Myocyte (in vitro differentiated cells): ENCODE measurements around the gene AOAH. TPM values are rescaled to one million over a fixed set of nuclear protein-coding genes. Genes with fewer than 3 reads are reported as not detected.

Source experiments
- DNase-seq: peaks from one replicate; pipeline ENCODE4 v3.0.0-alpha.2; 2012; ENCODE audit warnings: low read depth
- total RNA-seq: library from RNA; depleted of rRNA; stranded (reverse); fragments of >200 nt; gene quantifications from 2 replicates; pipeline ENCODE4 v1.2.3, GENCODE V29; 2014

The AOAH gene
- total RNA-seq, 1 donor from 2014 or later = not detected

DNA sequence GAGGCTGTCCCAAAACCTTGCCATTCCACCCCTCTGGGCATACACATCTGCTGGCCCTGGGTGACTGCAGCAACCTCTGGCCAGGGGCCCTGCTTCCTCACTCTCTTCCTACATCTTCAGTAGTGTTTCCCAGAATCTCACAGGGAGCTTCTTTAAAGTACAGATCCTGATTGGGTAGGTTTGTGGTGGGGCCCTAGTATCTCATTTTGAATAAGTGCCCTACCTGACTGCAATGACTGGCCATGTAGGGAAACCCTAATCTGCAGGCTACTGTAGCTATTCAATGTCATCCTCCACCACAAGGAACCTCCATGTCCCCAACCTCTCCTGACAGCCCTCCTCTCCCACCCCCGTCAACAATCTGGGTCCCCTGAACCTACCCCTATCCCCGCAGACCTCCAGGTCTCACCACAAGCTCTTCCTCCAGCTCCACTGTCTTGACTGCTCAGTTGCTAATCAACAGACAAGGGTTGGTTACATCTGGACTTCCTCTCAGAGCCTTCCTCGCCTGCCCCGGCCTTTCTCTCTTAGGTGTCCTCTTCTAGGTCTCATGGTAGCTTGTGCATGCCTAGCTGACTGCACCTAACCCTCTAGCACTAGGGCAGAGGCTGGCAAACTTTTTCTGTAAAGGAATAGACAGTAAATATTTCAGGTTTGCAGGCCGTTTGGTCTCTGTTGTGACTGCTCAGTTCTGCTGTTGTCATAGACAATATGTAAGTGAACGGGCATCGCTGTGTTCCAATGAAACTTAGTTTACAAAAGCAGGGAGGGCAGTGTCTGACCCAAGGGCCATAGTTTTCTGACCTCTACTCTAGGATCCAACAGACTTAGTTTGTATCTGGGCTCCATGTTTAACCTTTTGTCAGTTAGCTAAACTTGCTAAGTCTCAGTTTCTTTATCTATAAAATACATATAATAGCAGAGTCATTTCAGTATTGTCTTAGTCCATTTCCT is 121.1 kb downstream of the AOAH start:
- no peak for DNase-seq

DNA sequence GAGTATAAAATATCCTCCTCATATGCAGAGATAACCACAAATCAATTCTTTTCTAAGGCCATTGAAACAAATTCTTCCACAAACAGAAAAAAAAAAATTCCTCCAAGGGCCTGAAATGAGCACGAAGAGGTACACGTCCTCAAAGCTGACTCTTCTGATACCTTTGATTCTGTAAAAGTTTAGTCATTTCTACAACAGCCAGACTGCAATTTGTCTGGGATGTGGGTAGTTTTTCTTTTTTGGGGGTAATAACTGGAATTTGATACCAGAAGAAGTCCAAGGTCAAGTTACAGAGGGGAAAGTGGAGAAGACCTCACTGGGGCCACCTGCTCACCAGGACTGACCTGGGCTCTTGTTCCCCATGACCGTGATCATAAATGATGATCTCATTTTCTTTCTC is 121.8 kb downstream of the AOAH start:
- no peak for DNase-seq

GRCh38 chr7:36601601-36602000 is 122.7 kb downstream of the AOAH start:
- no peak for DNase-seq

GRCh38 chr7:36600869-36601530 is 123.3 kb downstream of the AOAH start:
- peak; percentile 15 for DNase-seq

- DNase-seq = no peak
Measured at GRCh38 chr7:36600314-36600682, 124.0 kb downstream of the AOAH start.

DNA sequence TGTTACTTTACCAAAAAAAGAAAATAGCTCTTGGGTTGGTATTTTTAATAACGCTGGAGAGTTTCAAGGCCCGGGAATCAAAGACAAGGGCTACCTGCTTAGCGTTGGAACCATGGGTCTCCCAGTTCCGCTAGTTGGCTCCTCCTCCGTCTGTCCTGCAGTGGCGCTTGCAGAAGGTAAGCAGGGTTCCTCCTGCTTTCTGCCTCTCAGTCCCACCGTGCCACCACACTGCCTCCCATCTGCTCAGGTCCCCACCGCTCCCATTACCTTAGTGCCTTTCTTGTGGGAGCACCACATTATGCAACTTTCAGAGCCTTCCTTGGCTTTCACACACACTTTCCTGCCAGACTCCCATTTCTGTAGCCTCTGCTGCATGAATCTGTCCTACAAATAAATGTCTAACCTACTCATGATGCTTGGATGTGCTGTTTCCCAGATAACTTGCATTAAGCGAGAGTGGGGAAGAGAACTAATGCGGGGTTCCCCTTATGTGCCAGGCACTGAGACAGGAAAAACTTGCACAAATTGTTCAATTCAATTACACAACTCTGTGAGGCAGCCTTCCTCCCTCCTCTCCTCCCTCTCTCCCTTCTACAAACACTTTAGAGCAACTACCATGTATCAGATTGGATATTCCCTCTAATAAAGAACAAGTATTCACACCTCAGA is 124.5 kb downstream of the AOAH start:
- no peak for DNase-seq

DNA sequence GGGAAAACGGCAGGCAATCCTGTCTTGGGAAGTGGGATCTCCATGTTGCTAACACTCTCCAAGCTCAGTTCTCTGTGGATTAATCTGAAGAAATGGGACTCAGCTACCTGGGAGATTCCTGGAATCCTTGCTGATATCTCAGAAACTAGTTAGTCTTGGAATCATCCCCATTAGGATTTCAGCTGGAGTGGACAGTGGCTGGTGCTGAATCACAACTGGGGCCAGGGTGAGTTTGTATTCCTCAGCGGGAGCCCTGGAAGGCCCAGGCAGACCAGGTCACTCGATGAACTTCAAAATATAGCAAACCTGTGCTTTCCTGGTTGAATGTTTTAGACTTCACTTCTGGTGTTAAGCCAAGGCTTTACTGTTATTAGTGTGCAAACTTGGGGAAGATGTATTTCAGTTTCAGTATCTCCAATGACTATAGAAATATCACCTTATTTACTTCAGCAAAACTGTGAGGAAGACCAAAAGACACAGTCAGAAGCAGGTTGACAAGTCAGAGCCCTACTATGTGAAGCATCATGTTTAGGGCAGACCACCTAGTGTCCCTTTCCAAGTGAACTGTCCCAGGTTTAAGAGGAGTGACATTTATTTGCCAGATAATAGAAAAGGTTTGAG is 126.1 kb downstream of the AOAH start:
- DNase-seq = peak; percentile 31

- DNase-seq = no peak
Measured at GRCh38 chr7:36597090-36597773, 127.1 kb downstream of the AOAH start.

DNA sequence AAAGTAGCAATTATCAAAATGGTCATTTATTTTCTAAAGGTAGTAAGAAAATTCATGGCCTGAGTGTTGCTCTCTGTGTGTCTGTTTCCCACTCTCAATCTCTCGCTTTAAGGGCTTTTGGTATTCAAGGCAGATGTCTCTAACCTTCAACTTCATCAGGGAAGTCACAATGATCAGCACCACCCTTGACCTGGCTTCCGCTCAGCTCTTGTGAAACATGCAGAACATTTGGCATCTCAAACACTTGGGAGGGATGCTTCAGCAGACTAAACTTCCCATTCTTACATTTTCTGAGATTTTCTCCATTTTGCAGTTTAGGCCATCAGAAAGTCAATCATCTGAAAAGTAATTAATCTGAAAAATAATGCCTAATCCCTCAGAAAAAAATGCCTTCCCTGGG is 129.8 kb downstream of the AOAH start:
- no peak for DNase-seq

DNA sequence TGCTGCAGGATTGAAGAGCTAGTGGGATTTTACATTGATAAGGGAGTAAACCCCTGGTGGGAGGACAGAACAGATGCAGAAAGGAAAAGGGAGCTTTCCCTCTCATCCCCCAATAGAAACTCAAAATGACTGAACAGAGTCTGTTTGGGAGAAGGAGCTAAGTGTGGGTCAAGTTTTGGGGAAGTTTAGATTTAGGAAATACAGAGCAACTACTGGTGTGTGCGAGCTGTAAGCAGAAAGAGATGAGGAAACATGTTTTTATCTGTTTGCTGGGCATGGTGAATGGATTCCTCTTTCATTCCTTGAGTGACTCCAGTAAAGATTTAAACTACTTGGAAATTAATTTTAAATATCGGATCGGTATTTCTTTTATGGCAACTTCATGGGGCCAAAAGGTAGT is 132.7 kb downstream of the AOAH start:
- no peak for DNase-seq

- no peak for DNase-seq
Measured at GRCh38 chr7:36589391-36589790, 134.9 kb downstream of the AOAH start.

GRCh38 chr7:36583318-36583717 is 141.0 kb downstream of the AOAH start:
- no peak for DNase-seq

- DNase-seq = no peak
Measured at GRCh38 chr7:36575832-36576231, 148.5 kb downstream of the AOAH start.

GRCh38 chr7:36573066-36573465 is 151.2 kb downstream of the AOAH start:
- no peak for DNase-seq

- no peak for DNase-seq
Measured at GRCh38 chr7:36571190-36571560, 153.1 kb downstream of the AOAH start.

DNA sequence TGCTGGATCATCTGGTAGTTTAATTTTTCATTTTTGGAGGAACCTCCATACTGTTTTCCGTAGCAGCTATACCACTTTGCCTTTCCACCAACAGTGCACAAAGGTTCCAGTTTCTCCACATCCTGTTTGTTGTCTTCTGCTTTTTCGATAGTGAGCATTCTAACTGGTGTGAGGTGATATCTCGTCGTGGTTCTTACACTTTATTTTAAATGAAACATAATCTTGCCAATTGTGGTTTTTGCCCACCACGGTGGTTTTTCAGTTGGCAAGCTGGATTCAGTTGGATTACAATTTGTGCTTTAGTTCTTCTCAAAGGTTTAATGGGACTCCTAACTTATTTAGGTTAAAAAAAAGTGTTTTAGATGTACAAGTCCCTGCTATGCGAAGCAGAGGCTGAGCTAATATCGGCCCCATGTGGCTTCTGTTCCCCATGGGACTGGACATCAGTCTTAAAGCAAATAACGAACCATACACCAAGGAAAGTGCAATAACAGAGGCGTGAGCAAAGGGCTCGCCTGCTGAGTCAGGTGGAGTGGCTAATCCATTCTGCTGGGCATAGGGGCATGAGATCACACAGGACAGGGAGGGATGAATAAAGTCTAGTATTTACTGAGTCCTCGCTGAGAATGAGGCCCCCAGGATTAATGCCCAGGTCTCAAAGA is 153.6 kb downstream of the AOAH start:
- peak; percentile 3 for DNase-seq

- no peak for DNase-seq
Measured at GRCh38 chr7:36568452-36568849, 155.8 kb downstream of the AOAH start.

DNA sequence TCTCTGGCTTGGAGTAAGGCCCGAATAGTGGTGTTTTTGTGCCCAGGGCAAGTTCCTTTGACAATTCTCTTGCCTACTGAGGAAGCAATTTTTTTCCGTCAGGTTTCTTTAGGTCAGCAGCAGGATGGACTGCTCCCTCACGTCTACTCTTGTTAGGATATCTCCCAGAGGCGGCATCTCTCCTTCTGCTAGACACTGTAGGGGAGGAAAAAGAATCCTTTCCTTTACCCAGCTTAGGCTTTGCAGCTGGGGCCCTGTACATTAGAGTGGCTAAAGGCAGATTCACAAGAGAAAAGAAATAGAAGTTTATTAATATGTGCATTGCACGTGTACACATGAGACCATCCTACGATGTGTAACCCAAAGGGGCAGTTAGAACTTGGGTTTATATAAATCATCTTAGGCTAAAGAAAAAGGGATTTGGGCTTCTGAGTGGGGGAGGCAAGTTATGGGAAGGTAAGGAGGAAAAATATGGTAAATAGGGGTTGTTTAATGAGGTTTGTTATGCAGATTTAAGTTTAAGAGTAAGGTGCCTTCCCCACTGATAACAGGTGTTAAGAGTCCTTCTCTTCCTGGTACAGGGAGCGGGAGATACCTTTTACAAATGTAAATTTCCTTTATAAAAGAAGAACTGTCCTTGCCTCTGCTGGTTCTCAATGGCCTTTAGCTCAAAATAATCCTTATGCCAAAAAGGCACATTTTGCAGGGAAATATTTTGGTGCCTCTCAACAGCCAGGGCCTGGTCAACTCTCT is 156.4 kb downstream of the AOAH start:
- no peak for DNase-seq

- no peak for DNase-seq
Measured at GRCh38 chr7:36565792-36566356, 158.4 kb downstream of the AOAH start.
